Measurements from ENCODE around the gene L1TD1.

- TF ChIP-seq POLR2A (IDR thresholded peaks at IDR 0.05), result no peak
- TF ChIP-seq CTCF (IDR thresholded peaks at IDR 0.05), result no peak
- no peak for TF ChIP-seq EP300 (IDR thresholded peaks at IDR 0.05)
These were observed 43.9 kb downstream of the L1TD1 start for GRCh38 chr1:62238507-62238906.
